Measurements from ENCODE around the gene MBD6. TPM values are rescaled to one million over a fixed set of nuclear protein-coding genes. Genes with fewer than 3 reads are reported as not detected.

The MBD6 gene
- total and polyA plus RNA-seq, 2 of the 8 experiments (the other 6 are each of a cell fraction or from before 2014, with no cell fraction given): 3.9 to 32.3 TPM

DNA sequence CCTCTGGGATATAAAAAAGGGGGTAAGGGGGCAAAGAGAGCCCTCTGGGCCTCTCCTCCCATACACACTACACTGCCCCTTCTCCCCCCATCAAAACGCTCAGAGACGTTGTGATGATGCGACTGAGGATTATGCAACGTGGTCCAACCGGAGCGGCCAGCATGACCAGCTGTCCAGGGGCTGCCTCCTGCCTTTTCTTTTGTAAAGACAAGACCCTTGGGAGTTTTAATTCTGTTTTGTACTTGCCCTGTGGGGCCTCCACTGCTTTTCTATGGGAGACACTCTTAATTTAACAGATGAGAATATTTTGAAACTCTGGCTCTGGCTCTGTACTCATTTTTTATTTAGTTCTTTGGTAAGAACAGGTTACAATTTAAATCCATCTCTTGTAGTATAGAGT lies 7.2 kb downstream of the MBD6 start (continued):
- TF ChIP-seq RAD21 (IDR thresholded peaks at IDR 0.05 in 1 of 2, conservative IDR thresholded peaks at IDR 0.05 in 1 of 2; ENCODE audit: low read depth in 2 of 2, low read length in 2 of 2) (no peak), RBBP5 (IDR thresholded peaks at IDR 0.05; ENCODE audit: borderline replicate concordance, low read depth, low read length) (no peak), RXRA (IDR thresholded peaks at IDR 0.05; ENCODE audit: insufficient read depth, low read depth, low read length) (no peak), GABPA (IDR thresholded peaks at IDR 0.05; ENCODE audit: borderline replicate concordance, insufficient read depth, low read length) (no peak)
- TF ChIP-seq, protein P1, sequence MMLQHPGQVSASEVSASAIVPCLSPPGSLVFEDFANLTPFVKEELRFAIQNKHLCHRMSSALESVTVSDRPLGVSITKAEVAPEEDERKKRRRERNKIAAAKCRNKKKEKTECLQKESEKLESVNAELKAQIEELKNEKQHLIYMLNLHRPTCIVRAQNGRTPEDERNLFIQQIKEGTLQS (IDR thresholded peaks at IDR 0.05; ENCODE audit: insufficient read depth, low read depth, low read length): no peak

Data from H1 (cell line).